CD4-positive, alpha-beta T cell treated with Interleukin-6 for 4 hours (primary cell): ENCODE data around the gene C6orf58.

Source experiments
- DNase-seq: peaks from one replicate; pipeline ENCODE4 v3.0.0-alpha.2; 2020; ENCODE audit warnings: mixed read lengths

Gene C6orf58

GRCh38 chr6:127576874-127577273, at the start of gene C6orf58:
TSS of gene C6orf58 (plus strand) at chr6:127577174. CDS start at chr6:127577186, 12 bp downstream.
- DNase-seq: no peak

DNA sequence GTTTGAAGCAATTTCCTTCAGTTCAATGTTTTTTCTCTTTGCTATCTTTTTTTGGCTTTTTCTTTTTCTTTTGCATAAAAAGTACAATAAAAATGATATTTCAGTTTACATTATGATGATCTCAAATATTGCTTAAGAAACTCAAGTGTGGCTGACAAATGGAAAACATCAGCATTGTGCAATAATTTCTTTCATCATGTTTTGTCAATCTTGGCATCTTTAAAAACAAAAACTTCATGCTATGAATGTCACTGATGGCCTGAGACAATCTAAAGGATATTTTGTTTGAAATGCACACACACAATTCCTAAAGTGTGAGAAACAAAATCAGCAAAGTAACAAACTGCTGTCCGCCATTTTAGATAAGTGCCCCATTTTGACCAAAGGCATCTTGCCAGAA, 44.0 kb upstream of the C6orf58 start:
- no peak for DNase-seq

- DNase-seq: no peak
Measured at GRCh38 chr6:127533736-127534135, 43.2 kb upstream of the C6orf58 start.

- DNase-seq: no peak
Measured at GRCh38 chr6:127538750-127539264, 38.2 kb upstream of the C6orf58 start.

DNA sequence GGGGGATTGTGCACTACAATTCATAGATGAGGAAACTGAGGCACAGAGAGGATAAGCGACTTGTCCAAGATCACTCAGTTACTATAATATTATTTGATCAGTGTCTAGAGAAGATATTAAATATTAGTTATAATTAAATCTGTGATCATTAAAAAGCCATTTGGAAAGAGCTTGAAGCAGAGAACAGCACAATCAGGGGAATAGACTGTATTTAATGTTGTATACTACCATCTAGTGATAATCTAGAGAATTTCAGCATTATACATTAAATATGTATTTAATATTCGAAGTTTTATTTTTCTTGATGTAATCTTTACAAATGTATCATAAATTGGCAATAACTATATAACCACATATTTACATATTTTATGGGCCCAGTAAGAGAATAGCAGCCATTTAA, 37.7 kb upstream of the C6orf58 start:
- no peak for DNase-seq

GRCh38 chr6:127547215-127547614, 29.8 kb upstream of the C6orf58 start:
- DNase-seq: peak; percentile 20

- no peak for DNase-seq
Measured at GRCh38 chr6:127547904-127548649, 28.9 kb upstream of the C6orf58 start.

DNA sequence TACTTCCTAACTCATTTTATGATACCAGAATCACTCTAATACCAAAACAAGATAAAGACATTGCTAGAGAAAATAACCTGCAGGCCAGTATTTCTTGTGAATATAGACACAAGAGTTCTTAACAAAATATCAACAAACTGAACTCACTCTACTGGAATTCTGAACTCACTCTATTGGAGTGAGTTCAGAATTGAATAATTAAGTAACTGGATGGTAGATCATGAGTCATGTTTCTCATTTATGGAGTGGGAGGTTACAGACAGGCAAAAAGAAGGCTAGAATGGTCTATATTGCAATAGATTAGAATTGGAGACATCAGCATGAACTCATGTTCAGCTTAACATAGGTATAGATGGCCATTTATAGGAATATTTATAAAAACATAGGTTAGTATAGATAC, 26.6 kb upstream of the C6orf58 start:
- DNase-seq: no peak

GRCh38 chr6:127554435-127555006, 22.5 kb upstream of the C6orf58 start:
- DNase-seq: peak; percentile 11

DNA sequence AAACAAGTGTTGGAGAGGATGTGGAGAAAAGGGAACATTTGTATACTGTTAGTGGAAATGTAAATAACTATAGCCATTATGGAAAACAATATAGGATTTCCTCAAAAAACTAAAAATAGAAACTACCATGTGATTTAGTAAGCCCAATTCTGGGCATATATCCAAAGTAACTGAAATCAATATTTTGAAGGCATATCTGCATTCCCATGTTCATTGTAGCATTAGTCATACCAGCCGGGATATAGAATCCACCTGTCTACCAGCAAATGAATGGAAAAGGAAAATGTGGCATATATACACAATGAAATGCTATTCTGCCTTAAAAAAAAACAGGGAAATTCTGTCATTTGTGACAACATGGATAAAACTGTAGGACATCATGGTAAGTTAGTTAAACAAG, 15.3 kb upstream of the C6orf58 start:
- DNase-seq: no peak

GRCh38 chr6:127564761-127565160, 12.2 kb upstream of the C6orf58 start:
- no peak for DNase-seq

GRCh38 chr6:127566119-127566518, 10.9 kb upstream of the C6orf58 start:
- no peak for DNase-seq

DNA sequence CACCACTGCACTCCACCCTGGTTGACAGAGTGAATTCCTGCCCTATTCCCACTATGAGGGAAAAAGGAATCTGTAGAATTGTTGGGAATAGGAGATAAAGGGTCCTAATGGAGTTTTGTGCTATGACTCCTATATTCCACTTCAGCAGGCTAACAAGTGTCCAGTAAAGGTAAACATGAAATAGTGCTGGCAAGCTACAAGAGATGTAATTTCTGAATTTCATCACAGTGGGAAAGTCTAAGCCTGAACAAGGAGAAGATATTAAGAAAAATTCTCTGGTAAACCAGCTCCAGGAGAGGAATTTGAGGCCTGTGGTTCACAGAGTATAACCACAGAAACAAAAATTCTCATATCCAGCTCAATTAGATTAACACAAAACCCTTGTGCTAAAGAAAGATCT, 10.3 kb upstream of the C6orf58 start:
- no peak for DNase-seq

DNA sequence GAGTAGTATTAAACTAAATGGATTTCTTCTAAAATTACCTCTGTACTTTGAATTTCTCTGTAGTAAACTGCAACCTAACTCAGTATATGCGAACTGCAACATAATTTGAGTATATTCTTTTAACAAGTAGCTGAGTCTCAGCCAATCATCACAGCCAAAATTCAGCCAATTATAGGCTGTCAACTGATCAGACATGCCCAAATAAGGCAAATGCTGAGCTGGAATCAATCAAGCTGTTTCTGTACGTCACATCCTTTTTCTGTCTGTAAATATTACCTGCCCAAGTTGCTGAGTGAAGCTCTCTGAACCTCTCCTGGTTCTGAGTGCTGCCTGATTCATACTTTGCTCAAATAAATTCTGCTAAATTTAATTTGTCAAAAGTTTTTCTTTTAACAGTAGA, 9.5 kb upstream of the C6orf58 start:
- no peak for DNase-seq

- DNase-seq: no peak
Measured at GRCh38 chr6:127570739-127571389, 6.1 kb upstream of the C6orf58 start.

DNA sequence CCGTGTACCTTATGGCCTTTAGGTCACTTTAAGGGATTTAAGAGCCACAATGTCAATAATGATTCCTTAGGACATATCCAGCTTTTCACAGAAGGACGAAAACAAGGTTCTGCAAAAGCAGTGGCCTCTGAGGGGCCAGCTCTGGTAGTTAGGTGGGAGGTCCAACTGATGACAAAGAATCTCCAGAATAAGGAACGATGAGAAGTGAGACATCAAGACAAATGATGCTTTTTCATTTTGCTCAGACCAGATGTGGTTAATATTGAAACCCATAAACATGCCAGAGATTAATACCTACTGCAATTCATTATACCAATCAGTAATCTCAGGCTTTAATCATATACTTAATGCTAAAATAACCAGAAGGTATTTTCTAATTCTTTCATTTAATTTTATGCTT, 1.9 kb downstream of the C6orf58 start:
- no peak for DNase-seq

- no peak for DNase-seq
Measured at GRCh38 chr6:127581576-127581975, 4.6 kb downstream of the C6orf58 start.

DNA sequence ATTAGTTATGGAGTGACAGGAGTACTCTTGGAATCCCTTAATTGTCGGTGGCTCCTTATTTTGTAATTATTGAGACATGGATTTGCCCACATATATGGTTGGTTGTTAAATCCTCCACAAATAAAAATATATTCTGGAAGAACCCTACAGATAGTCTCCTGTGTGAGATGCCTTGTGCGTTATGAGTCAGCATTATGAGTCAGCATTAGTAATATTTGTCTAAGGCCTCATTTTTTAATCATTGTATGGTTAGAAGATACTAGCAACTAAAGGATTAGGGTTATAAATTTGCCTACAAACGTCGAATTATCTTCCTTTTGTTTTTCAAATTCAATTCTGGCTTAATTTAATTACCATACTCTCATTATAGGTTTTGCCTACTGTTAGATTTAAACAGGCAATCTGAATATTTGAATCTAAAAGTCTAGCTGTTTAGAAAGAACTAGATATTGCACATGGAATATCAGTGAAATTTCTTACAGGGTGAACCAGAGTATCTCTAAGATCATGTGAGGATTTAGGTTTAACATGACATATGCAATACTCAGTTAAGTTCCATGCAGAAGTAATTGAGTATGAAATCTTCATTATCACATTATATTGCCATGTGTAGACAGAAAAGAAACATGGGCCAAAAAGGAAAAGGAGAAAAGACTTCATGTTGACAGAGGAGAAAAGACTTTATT, 5.9 kb downstream of the C6orf58 start:
- no peak for DNase-seq

DNA sequence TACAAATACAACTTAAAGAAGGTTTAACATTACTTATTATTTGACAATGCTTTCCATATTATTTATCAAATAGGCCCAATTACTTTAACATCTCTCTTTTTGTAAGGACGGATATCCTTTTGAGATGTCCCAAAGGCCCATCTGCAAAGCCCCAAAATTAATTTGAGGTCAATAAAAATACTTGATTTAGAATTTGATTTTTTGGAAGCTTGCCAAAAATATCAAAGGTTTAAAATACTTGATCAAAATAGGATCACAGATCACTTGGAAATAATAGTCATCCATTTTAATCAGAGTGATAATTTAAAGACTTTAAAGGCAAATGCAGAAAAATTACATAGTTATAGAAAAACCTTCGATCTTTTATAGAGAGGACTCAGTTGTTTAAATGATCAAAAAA, 8.1 kb downstream of the C6orf58 start:
- no peak for DNase-seq

GRCh38 chr6:127586372-127586771, 9.4 kb downstream of the C6orf58 start:
- no peak for DNase-seq

- DNase-seq: no peak
Measured at GRCh38 chr6:127587875-127588274, 10.9 kb downstream of the C6orf58 start.

DNA sequence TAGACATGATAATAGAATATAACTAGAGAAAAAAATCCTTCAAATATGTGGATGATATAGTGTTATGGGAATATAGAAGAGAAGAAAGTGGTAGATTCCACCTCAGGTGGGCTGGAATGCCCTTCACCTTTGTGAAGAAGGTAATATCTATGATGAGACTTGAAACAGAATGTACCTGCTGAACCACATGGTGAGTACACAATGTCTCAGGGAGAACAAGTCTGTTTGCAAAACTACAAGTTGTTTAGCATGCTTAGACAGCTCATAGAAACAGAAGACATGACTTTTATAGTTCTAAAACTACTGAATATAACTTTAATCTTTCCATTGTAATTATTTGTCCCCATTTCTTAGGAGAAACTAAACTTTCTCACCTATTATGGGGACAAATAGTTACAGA, 12.2 kb downstream of the C6orf58 start:
- DNase-seq: no peak

GRCh38 chr6:127590344-127590743, 13.4 kb downstream of the C6orf58 start:
- no peak for DNase-seq
